Type B pancreatic cell (in vitro differentiated cells): Measurements from ENCODE around the gene ARRDC1. TPM values are rescaled to one million over a fixed set of nuclear protein-coding genes. Genes with fewer than 3 reads are reported as not detected.
A peak's percentile ranks its signal among the peaks of the same experiment; 100 is the strongest.

ENCODE experiments used
- DNase-seq: peaks from one replicate; pipeline ENCODE4 v3.0.0; 2021; ENCODE audit warnings: mixed read lengths; ENCODE audit not compliant: unreplicated experiment; ENCODE audit errors: extremely low spot score
- H3K27ac Mint-ChIP-seq: 2 replicates; pipeline ENCODE4 v1.8.0; 2021; ENCODE audit warnings: mild to moderate bottlenecking, mixed read lengths
- H3K27me3 Mint-ChIP-seq: 2 replicates; pipeline ENCODE4 v1.8.0; 2021; ENCODE audit warnings: mixed read lengths
- H3K36me3 Mint-ChIP-seq: 2 replicates; pipeline ENCODE4 v1.8.0; 2021; ENCODE audit warnings: mixed read lengths
- H3K4me1 Mint-ChIP-seq: one replicate; pipeline ENCODE4 v1.8.0; 2021; ENCODE audit warnings: mixed read lengths; ENCODE audit not compliant: unreplicated experiment
- H3K4me3 Mint-ChIP-seq: 2 replicates; pipeline ENCODE4 v1.8.0; 2021; ENCODE audit warnings: mild to moderate bottlenecking, mixed read lengths
- H3K9me3 Mint-ChIP-seq: 2 replicates; pipeline ENCODE4 v1.8.0; 2021; ENCODE audit warnings: mixed read lengths
- CTCF ChIP-seq: fragments of 200-600 bp; sonication (generic); conservative IDR thresholded peaks from 2 replicates; pipeline ENCODE4 v1.5.0; 2021; ENCODE audit warnings: antibody characterized with exemption, mild to moderate bottlenecking
- total RNA-seq: library from RNA; stranded (reverse); gene quantifications from 2 replicates; pipeline ENCODE4 v1.2.1, GENCODE V29; 2021; ENCODE audit warnings: low replicate concordance

Gene ARRDC1
- total RNA-seq, 1 donor from 2014 or later = 46.4 TPM

GRCh38 chr9:137582286-137582860 is 23.1 kb upstream of the ARRDC1 start:
- peak; percentile 51 for TF ChIP-seq CTCF
- no peaks in the 10 kb centered on the region for H3K27me3 Mint-ChIP-seq
- H3K4me3 Mint-ChIP-seq = no peak overlapping the region
- H3K9me3 Mint-ChIP-seq = no peaks in the 10 kb centered on the region
- H3K27ac Mint-ChIP-seq = no peak overlapping the region
- H3K36me3 Mint-ChIP-seq = no peaks in the 10 kb centered on the region
- DNase-seq = no peak
- peaks cover 6% of the 10 kb centered on the region for H3K4me1 Mint-ChIP-seq

- H3K27ac Mint-ChIP-seq = no peak overlapping the region
- DNase-seq = no peak
- peaks cover 6% of the 10 kb centered on the region for H3K36me3 Mint-ChIP-seq
- no peaks in the 10 kb centered on the region for H3K9me3 Mint-ChIP-seq
- H3K27me3 Mint-ChIP-seq = no peaks in the 10 kb centered on the region
- H3K4me1 Mint-ChIP-seq = no peaks in the 10 kb centered on the region
- no peak for TF ChIP-seq CTCF
- H3K4me3 Mint-ChIP-seq = no peak overlapping the region
Observed at GRCh38 chr9:137583347-137583746, 22.1 kb upstream of the ARRDC1 start.

- Mint-ChIP-seq H3K27me3 (no peaks in the 10 kb centered on the region), H3K4me1 (no peaks in the 10 kb centered on the region), H3K4me3 (no peak overlapping the region), H3K27ac (no peak overlapping the region), H3K36me3 (peaks cover 6% of the 10 kb centered on the region), H3K9me3 (no peaks in the 10 kb centered on the region)
- no peak for TF ChIP-seq CTCF
- no peak for DNase-seq
Observed at GRCh38 chr9:137583957-137584356, 21.5 kb upstream of the ARRDC1 start.

- Mint-ChIP-seq H3K27me3 (no peaks in the 10 kb centered on the region), H3K4me1 (no peaks in the 10 kb centered on the region), H3K4me3 (no peak overlapping the region), H3K9me3 (no peaks in the 10 kb centered on the region), H3K27ac (no peak overlapping the region), H3K36me3 (peaks cover 6% of the 10 kb centered on the region)
- DNase-seq = no peak
- TF ChIP-seq CTCF = no peak
Observed at GRCh38 chr9:137586854-137587253, 18.6 kb upstream of the ARRDC1 start.

GRCh38 chr9:137588311-137588710 is 17.2 kb upstream of the ARRDC1 start:
- no peaks in the 10 kb centered on the region for H3K9me3 Mint-ChIP-seq

More at GRCh38 chr9:137588311-137588710, 17.2 kb upstream of the ARRDC1 start:
- Mint-ChIP-seq H3K27me3 (no peaks in the 10 kb centered on the region), H3K36me3 (peaks cover 6% of the 10 kb centered on the region), H3K4me3 (peak overlapping the region; percentile 92), H3K27ac (no peak overlapping the region), H3K4me1 (no peaks in the 10 kb centered on the region)
- TF ChIP-seq CTCF = no peak
- no peak for DNase-seq
